Progenitor cell of endocrine pancreas (in vitro differentiated cells): ENCODE results near the gene PLEKHG7. TPM values are rescaled to one million over a fixed set of nuclear protein-coding genes. Genes with fewer than 3 reads are reported as not detected.
"Not testable (repeated sequence)": the region's sequence is repeated elsewhere in the genome, so short reads cannot be mapped to it uniquely, and the experiment has no call there.

Experiments used
- DNase-seq: peaks from one replicate; pipeline ENCODE4 v3.0.0; 2021; ENCODE audit warnings: low spot score; ENCODE audit not compliant: unreplicated experiment
- H3K27ac Mint-ChIP-seq: 2 replicates; pipeline ENCODE4 v1.8.0; 2021; ENCODE audit warnings: mild to moderate bottlenecking, moderate library complexity, mixed read lengths
- H3K27me3 Mint-ChIP-seq: 2 replicates; pipeline ENCODE4 v1.8.0; 2021; ENCODE audit warnings: mixed read lengths
- H3K36me3 Mint-ChIP-seq: 2 replicates; pipeline ENCODE4 v1.8.0; 2022; ENCODE audit warnings: mixed read lengths; ENCODE audit not compliant: insufficient read depth
- H3K4me1 Mint-ChIP-seq: 2 replicates; pipeline ENCODE4 v1.8.0; 2021; ENCODE audit warnings: low read depth, mixed read lengths
- H3K4me3 Mint-ChIP-seq: 2 replicates; pipeline ENCODE4 v1.8.0; 2021; ENCODE audit warnings: low read depth, mild to moderate bottlenecking, moderate library complexity, mixed read lengths
- H3K9me3 Mint-ChIP-seq: 2 replicates; pipeline ENCODE4 v1.8.0; 2021; ENCODE audit warnings: low read depth, mixed read lengths
- CTCF ChIP-seq: fragments of 200-600 bp; sonication (generic); IDR thresholded peaks from one replicate; pipeline ENCODE4 v1.5.0; 2021; ENCODE audit warnings: antibody characterized with exemption, mild to moderate bottlenecking; ENCODE audit not compliant: unreplicated experiment
- total RNA-seq: library from RNA; stranded (reverse); gene quantifications from 2 replicates; pipeline ENCODE4 v1.2.1, GENCODE V29; 2021

PLEKHG7 gene
- total RNA-seq, 1 donor from 2014 or later: 0.65 TPM

DNA sequence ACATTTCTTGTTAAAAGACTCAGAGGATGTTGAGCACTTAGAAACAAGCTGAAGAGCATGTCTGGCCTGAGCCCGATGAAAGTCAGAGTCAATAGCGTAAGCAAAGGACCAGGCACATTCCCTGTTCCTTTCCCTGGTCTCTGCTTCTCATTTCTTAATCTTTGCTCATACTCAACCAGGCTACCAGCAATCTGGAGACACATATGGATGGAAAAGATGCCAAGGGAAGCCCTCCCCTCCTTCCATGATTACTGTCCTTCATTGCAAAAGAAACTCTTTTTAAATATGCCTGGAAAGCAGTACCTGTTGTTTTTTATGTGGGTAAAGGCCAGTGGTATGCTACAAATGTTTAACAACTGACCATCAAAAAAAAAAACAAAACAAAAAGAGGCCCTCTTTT lies 44.2 kb upstream of the PLEKHG7 start:
- H3K36me3 Mint-ChIP-seq: no peaks in the 10 kb centered on the region

DNA sequence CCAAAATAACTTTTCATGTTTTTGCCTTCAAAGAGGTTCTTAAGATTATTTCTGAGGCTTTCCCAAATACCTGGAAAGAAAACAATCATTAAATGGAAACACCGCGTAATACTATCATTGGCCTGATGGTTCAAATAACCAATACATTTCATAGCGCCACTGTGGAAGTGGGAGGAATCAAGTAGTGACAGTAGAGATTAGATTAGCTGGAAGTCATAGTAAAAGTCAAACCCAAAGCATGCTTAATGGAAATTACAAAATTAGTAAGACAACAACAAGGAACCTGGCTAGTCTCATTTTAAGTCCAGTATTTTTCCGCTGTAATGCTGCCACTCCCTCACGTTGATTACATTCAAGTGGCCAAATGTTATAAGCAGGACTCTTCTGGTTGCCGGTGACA lies 41.5 kb upstream of the PLEKHG7 start:
- no peaks in the 10 kb centered on the region for H3K36me3 Mint-ChIP-seq
- H3K9me3 Mint-ChIP-seq: peaks cover 3% of the 10 kb centered on the region
- no peak for DNase-seq
- no peak overlapping the region for H3K27ac Mint-ChIP-seq
- no peak for TF ChIP-seq CTCF
- H3K4me3 Mint-ChIP-seq: no peak overlapping the region
- peaks cover 2% of the 10 kb centered on the region for H3K27me3 Mint-ChIP-seq
- H3K4me1 Mint-ChIP-seq: no peaks in the 10 kb centered on the region

More for the DNA sequence above, 44.2 kb upstream of the PLEKHG7 start:
- Mint-ChIP-seq H3K27me3 (peaks cover 2% of the 10 kb centered on the region), H3K4me1 (no peaks in the 10 kb centered on the region), H3K27ac (no peak overlapping the region), H3K9me3 (peaks cover 3% of the 10 kb centered on the region), H3K4me3 (no peak overlapping the region)
- DNase-seq: no peak
- no peak for TF ChIP-seq CTCF

DNA sequence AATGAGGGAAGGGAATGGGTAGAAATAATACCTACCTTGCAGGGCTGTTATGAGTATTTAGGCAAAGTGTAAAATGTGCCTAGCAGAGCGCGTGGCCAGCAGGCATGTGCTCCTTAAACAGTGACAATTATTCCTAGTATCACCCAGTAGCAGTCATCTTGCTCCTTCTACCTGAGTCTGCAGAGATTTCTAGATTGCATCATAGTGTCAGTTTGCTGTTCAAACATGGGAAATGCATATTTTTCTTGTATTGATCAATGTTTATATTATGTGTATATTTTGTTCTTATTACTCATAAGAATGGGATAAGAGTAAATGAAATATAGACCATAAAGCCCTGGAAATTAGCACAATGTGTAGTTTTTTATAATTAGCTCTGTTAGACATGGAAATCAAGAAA lies 37.3 kb upstream of the PLEKHG7 start:
- H3K9me3 Mint-ChIP-seq: peaks cover 3% of the 10 kb centered on the region
- no peak overlapping the region for H3K4me3 Mint-ChIP-seq
- H3K27me3 Mint-ChIP-seq: no peaks in the 10 kb centered on the region
- no peaks in the 10 kb centered on the region for H3K4me1 Mint-ChIP-seq
- no peak for DNase-seq
- no peaks in the 10 kb centered on the region for H3K36me3 Mint-ChIP-seq
- TF ChIP-seq CTCF: no peak
- no peak overlapping the region for H3K27ac Mint-ChIP-seq

DNA sequence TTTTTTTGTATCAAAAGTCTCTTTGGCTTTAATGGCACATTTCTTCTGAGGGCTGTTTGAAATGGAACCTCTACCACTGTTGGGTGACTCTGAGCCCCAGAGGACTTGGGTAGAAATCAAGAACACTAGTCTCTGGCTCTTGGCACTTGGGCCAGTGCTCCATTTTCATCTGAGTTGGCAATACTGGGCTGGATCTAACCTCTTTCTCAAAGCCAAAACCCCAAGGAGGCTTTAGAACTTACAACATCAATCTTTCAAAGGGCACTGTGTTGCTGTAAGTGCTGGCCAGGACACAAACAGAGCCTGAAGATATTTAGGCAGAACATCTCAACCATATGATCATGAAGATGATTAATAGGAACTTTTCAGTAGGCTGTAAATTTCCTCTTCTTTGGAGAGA lies 34.0 kb upstream of the PLEKHG7 start:
- Mint-ChIP-seq H3K27ac (no peak overlapping the region), H3K4me1 (no peaks in the 10 kb centered on the region), H3K36me3 (no peaks in the 10 kb centered on the region), H3K9me3 (no peaks in the 10 kb centered on the region), H3K27me3 (no peaks in the 10 kb centered on the region), H3K4me3 (no peak overlapping the region)
- no peak for TF ChIP-seq CTCF
- no peak for DNase-seq

DNA sequence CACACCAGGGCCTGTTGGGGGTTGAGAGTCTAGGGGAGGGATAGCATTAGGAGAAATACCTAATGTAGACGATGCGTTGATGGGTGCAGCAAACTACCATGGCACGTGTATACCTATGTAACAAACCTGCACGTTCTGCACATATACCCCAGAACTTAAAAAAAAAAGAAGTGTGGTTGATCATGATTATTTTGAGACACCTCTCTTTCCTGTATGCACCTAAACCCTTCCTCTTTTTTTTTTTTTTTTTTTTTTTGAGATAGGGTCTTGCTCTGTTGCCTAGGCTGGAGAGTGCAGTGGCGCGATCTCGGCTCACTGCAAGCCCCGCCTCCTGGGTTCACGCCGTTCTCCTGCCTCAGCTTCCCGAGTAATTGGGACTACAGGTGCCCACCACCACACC lies 31.3 kb upstream of the PLEKHG7 start:
- not testable (repeated sequence) for H3K36me3 Mint-ChIP-seq, H3K4me1 Mint-ChIP-seq, H3K27me3 Mint-ChIP-seq, H3K4me3 Mint-ChIP-seq, DNase-seq, H3K27ac Mint-ChIP-seq, H3K9me3 Mint-ChIP-seq

DNA sequence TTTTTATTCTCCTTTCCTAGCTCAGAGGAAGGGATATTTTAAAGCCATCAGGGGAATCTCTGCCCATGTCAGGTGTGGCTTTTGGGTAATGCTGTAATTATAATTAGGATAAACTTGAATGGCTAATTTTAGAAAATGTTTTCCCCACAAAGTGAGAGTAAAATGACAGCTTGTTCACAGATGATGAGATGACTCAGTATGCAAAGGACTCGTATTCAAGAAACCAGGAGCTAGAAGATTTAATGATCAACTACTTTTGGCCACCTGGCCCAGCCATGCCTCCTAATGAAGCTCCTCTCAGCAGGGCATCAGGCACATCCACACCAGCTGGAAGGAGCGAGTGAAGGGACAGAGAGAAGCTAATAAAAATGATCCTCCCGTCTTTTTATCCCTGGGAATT lies 29.0 kb upstream of the PLEKHG7 start:
- no peak for DNase-seq
- Mint-ChIP-seq H3K4me1 (no peaks in the 10 kb centered on the region), H3K4me3 (no peak overlapping the region), H3K27ac (no peak overlapping the region), H3K36me3 (no peaks in the 10 kb centered on the region), H3K27me3 (no peaks in the 10 kb centered on the region), H3K9me3 (no peaks in the 10 kb centered on the region)
- TF ChIP-seq CTCF: no peak
